Endothelial cell of umbilical vein (primary cell): Measurements from ENCODE around the gene CPOX. TPM values are rescaled to one million over a fixed set of nuclear protein-coding genes. Genes with fewer than 3 reads are reported as not detected.

Experiments
- BruUV-seq: library from RNA; stranded (reverse); fragments of 400-500 nt; replicated peaks from 2 replicates; lab custom pipeline; 2021; lab: Mats Ljungman, UMichigan
- CTCF ChIA-PET: fragments of 300-600, 350-600 bp; sonication (Branson Sonifier 250); formaldehyde crosslinking; loops from one replicate; lab custom pipeline; 2021; ENCODE audit warnings: antibody characterized with exemption, inconsistent platforms; lab: Charles Lee
- POLR2A ChIA-PET: fragments of 300-600, 350-600 bp; sonication (Branson Sonifier 250); formaldehyde crosslinking; loops from one replicate; lab custom pipeline; 2021; ENCODE audit warnings: antibody characterized with exemption, inconsistent platforms; lab: Charles Lee
- DNase-seq: peaks from one replicate; pipeline ENCODE4 v3.0.0-alpha.2; 2011; ENCODE audit warnings: low read depth, low spot score
- FAIRE-seq: peaks from 2 replicates; lab custom pipeline; 2011; peaks lifted over from hg19 to GRCh38; lab: Jason Lieb, UNC
- H2AFZ ChIP-seq: 2 replicates; pipeline ENCODE4 v1.6.0; 2012; ENCODE audit warnings: low read depth, low read length, control low read depth, inconsistent platforms
- H3K27ac ChIP-seq: 2 replicates; pipeline ENCODE4 v1.5.1; 2011; ENCODE audit warnings: low read depth, mild to moderate bottlenecking, control low read depth, low read length, moderate library complexity; ENCODE audit not compliant: insufficient read depth
- H3K27me3 ChIP-seq, 2 experiments: 2 replicates each; pipeline versions ENCODE4 v1.6.0 to v1.6.1; 2011; ENCODE audit warnings: low read length in 2 of 2, mixed read lengths in 1 of 2; ENCODE audit not compliant: control insufficient read depth in 2 of 2, insufficient read depth in 2 of 2
- H3K36me3 ChIP-seq, 2 experiments: 2 replicates in 1 of 2; 3 replicates in 1 of 2; pipeline ENCODE4 v1.5.1; 2011; ENCODE audit warnings: low read length in 2 of 2, mild to moderate bottlenecking in 1 of 2, moderate library complexity in 1 of 2; ENCODE audit not compliant: control insufficient read depth in 2 of 2, insufficient read depth in 2 of 2; ENCODE audit errors: extremely low read depth in 1 of 2
- H3K4me1 ChIP-seq: 3 replicates; pipeline ENCODE4 v1.5.1; 2011; ENCODE audit warnings: mild to moderate bottlenecking, low read length; ENCODE audit not compliant: control insufficient read depth, insufficient read depth; ENCODE audit errors: extremely low read depth
- H3K4me2 ChIP-seq: 2 replicates; pipeline ENCODE4 v1.6.1; 2011; ENCODE audit warnings: low read length, control low read depth, mixed read lengths; ENCODE audit not compliant: insufficient read depth
- H3K4me3 ChIP-seq, 3 experiments: fragments of 200-600 bp in 1 of 3; sonication (generic), shearing (Covaris generic) in 1 of 3; replicated peaks in 1 of 3; 2 replicates each; pipeline ENCODE4 v1.5.1; 2011 to 2016; ENCODE audit warnings: control low read depth in 3 of 3, low read length in 3 of 3, mild to moderate bottlenecking in 2 of 3, inconsistent platforms in 1 of 3, low read depth in 1 of 3, moderate library complexity in 1 of 3; ENCODE audit not compliant: insufficient read depth in 1 of 3
- H3K79me2 ChIP-seq: 2 replicates; pipeline ENCODE4 v1.6.0; 2012; ENCODE audit warnings: low read length, inconsistent platforms; ENCODE audit not compliant: control insufficient read depth, insufficient read depth
- H3K9ac ChIP-seq: replicated peaks from 2 replicates; pipeline ENCODE3; 2011; ENCODE audit warnings: low read length, control low read depth; ENCODE audit not compliant: insufficient read depth; ENCODE audit errors: extremely low read depth
- H3K9me1 ChIP-seq: replicated peaks from 3 replicates; pipeline ENCODE4 v1.6.0; 2011; ENCODE audit warnings: mild to moderate bottlenecking, low read length; ENCODE audit not compliant: control insufficient read depth, insufficient read depth; ENCODE audit errors: extremely low read depth
- H3K9me3 ChIP-seq: replicated peaks from 2 replicates; pipeline ENCODE4 v1.5.1; 2012; ENCODE audit warnings: low read length, inconsistent platforms; ENCODE audit not compliant: control insufficient read depth, insufficient read depth
- H4K20me1 ChIP-seq: replicated peaks from 2 replicates; pipeline ENCODE3; 2011; ENCODE audit warnings: mild to moderate bottlenecking, low read length; ENCODE audit not compliant: control insufficient read depth, insufficient read depth; ENCODE audit errors: extremely low read depth
- EZH2 ChIP-seq: IDR thresholded peaks from 2 replicates; pipeline ENCODE4 v1.6.1; 2012; ENCODE audit warnings: borderline replicate concordance, low read depth, mild to moderate bottlenecking, moderate library complexity, low read length, inconsistent platforms; ENCODE audit not compliant: severe bottlenecking
- FOS ChIP-seq: IDR thresholded peaks from 2 replicates; pipeline ENCODE4 v1.6.1; 2011; ENCODE audit warnings: mild to moderate bottlenecking, low read length, moderate library complexity, borderline replicate concordance; ENCODE audit not compliant: insufficient read depth
- GATA2 ChIP-seq: IDR thresholded peaks from 2 replicates; pipeline ENCODE4 v1.7.0; 2011; ENCODE audit warnings: low read depth, mild to moderate bottlenecking, moderate library complexity, mixed read lengths, low read length; ENCODE audit not compliant: insufficient read length, insufficient read depth
- JUN ChIP-seq: IDR thresholded peaks from 2 replicates; pipeline ENCODE4 v1.6.1; 2011; ENCODE audit warnings: borderline replicate concordance, low read depth; ENCODE audit not compliant: insufficient read length, insufficient read depth
- MYC ChIP-seq: IDR thresholded peaks from one replicate; pipeline ENCODE4 v1.6.1; 2011; ENCODE audit warnings: mild to moderate bottlenecking, low read depth, low read length
- POLR2A ChIP-seq: IDR thresholded peaks from 2 replicates; pipeline ENCODE4 v1.6.1; 2012; ENCODE audit warnings: low read depth, mild to moderate bottlenecking, control low read depth, low read length
- POLR2AphosphoS5 ChIP-seq: IDR thresholded peaks from 2 replicates; pipeline ENCODE4 v1.6.1; 2012; ENCODE audit warnings: low read depth, mild to moderate bottlenecking, control low read depth, low read length, moderate library complexity; ENCODE audit not compliant: insufficient read depth
- dilution Hi-C: fragments of 300-500 bp; cut with MboI; formaldehyde crosslinking; loops from one replicate; pipeline ENCODE4 v1.15.0; 2019; ENCODE audit warnings: low sequenced_read_pairs; ENCODE audit not compliant: extremely low pct_ligation_motif_present
- intact Hi-C: fragments of 100-400 bp; cut with micrococcal nuclease; formaldehyde crosslinking; loops from one replicate; pipeline ENCODE4 v1.10.0; 2022
- polyA plus RNA-seq, 4 experiments: library from polyadenylated mRNA; depleted of rRNA in 3 of 4; stranded (reverse) in 3 of 4; unstranded in 1 of 4; fragments of >200 nt; gene quantifications; 2 replicates each; pipeline versions ENCODE4 v1.2.1 to v1.2.3, GENCODE V29; 2011 to 2012; ENCODE audit warnings: missing spikeins in 1 of 4
- total RNA-seq: library from RNA; stranded (reverse); gene quantifications from 2 replicates; pipeline ENCODE4 v1.2.3, GENCODE V29; 2021
- TF ChIP-seq, protein P1 (sequence below), 2 donors: IDR thresholded peaks; 1 replicate in 1 of 2; 2 replicates in 1 of 2; pipeline ENCODE4 v1.5.1; 2011; ENCODE audit warnings: low read length in 2 of 2, mild to moderate bottlenecking in 2 of 2, moderate library complexity in 2 of 2, control low read depth in 1 of 2, inconsistent platforms in 1 of 2, low read depth in 1 of 2; ENCODE audit not compliant: insufficient read depth in 1 of 2; ENCODE audit errors: extremely low read depth in 1 of 2
- TF ChIP-seq, protein P2 (sequence below): IDR thresholded peaks from 2 replicates; pipeline ENCODE4 v1.6.1; 2011; ENCODE audit not compliant: insufficient read depth, insufficient read length

Gene CPOX
- total and polyA plus RNA-seq, 2 donors (not counting 3 experiments of a cell fraction or from before 2014, with no cell fraction given): 12.3 to 24.5 TPM

- H3K4me2 ChIP-seq: no peak overlapping the region
- no peak for DNase-seq
These were observed 31.5 kb downstream of the CPOX start for GRCh38 chr3:98561727-98562521.

GRCh38 chr3:98560911-98561310, 32.5 kb downstream of the CPOX start:
- TF ChIP-seq, protein P1, sequence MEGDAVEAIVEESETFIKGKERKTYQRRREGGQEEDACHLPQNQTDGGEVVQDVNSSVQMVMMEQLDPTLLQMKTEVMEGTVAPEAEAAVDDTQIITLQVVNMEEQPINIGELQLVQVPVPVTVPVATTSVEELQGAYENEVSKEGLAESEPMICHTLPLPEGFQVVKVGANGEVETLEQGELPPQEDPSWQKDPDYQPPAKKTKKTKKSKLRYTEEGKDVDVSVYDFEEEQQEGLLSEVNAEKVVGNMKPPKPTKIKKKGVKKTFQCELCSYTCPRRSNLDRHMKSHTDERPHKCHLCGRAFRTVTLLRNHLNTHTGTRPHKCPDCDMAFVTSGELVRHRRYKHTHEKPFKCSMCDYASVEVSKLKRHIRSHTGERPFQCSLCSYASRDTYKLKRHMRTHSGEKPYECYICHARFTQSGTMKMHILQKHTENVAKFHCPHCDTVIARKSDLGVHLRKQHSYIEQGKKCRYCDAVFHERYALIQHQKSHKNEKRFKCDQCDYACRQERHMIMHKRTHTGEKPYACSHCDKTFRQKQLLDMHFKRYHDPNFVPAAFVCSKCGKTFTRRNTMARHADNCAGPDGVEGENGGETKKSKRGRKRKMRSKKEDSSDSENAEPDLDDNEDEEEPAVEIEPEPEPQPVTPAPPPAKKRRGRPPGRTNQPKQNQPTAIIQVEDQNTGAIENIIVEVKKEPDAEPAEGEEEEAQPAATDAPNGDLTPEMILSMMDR (IDR thresholded peaks at IDR 0.05; ENCODE audit: extremely low read depth in 1 of 2, insufficient read depth in 1 of 2, low read depth in 1 of 2, low read length in 2 of 2): no peak
- no peak for TF ChIP-seq EZH2
- no peak for TF ChIP-seq POLR2A
- no peak for TF ChIP-seq FOS
- TF ChIP-seq JUN: no peak
- TF ChIP-seq, protein P2, sequence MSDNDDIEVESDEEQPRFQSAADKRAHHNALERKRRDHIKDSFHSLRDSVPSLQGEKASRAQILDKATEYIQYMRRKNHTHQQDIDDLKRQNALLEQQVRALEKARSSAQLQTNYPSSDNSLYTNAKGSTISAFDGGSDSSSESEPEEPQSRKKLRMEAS: no peak
- TF ChIP-seq GATA2: no peak
- no peak for TF ChIP-seq MYC
- TF ChIP-seq POLR2AphosphoS5: no peak
- Histone ChIP-seq H3K4me2 (no peak overlapping the region), H3K9me3 (no peaks in the 10 kb centered on the region), H3K36me3 (no peaks in the 10 kb centered on the region), H3K9me1 (no peaks in the 10 kb centered on the region), H3K9ac (no peak overlapping the region), H2AFZ (no peak overlapping the region), H4K20me1 (no peaks in the 10 kb centered on the region), H3K4me3 (no peak overlapping the region), H3K79me2 (no peaks in the 10 kb centered on the region), H3K27ac (no peak overlapping the region), H3K4me1 (no peaks in the 10 kb centered on the region), H3K27me3 (peaks cover 13 to 26% of the 10 kb centered on the region in 2 experiments)
- FAIRE-seq (no peak), DNase-seq (no peak)
- dilution Hi-C loops: no loop called here
- POLR2A ChIA-PET: no interaction called here
- BruUV-seq: no TSS peak
- CTCF ChIA-PET: no interaction called here
- intact Hi-C loops: no loop called here

More at GRCh38 chr3:98561727-98562521, 31.5 kb downstream of the CPOX start:
- TF ChIP-seq POLR2AphosphoS5 (no peak), FOS (peak; percentile 17)
- H4K20me1 ChIP-seq: no peaks in the 10 kb centered on the region
- no peaks in the 10 kb centered on the region for H3K9me1 ChIP-seq
- H3K9me3 ChIP-seq: no peaks in the 10 kb centered on the region
- BruUV-seq: no TSS peak
- no peak for FAIRE-seq
- no peaks in the 10 kb centered on the region for H3K4me1 ChIP-seq
- no peak overlapping the region for H2AFZ ChIP-seq
- ChIA-PET POLR2A (no interaction called here), CTCF (no interaction called here)
- H3K9ac ChIP-seq: no peak overlapping the region
- H3K27ac ChIP-seq: no peak overlapping the region
- no peaks in the 10 kb centered on the region for H3K79me2 ChIP-seq
- intact Hi-C loops: no loop called here
- dilution Hi-C loops: no loop called here
- peaks cover 6 to 17% of the 10 kb centered on the region in 2 experiments for H3K27me3 ChIP-seq
- no peak overlapping the region for H3K4me3 ChIP-seq
- no peaks in the 10 kb centered on the region for H3K36me3 ChIP-seq
